GM12801 (cell line): ENCODE measurements around the gene PRPF38B.

ENCODE experiments used
- TF ChIP-seq, protein P1 (sequence below): IDR thresholded peaks from one replicate; pipeline ENCODE4 v1.5.1; 2011; ENCODE audit warnings: control low read depth; ENCODE audit not compliant: insufficient read length; ENCODE audit errors: extremely low read depth

PRPF38B gene

DNA sequence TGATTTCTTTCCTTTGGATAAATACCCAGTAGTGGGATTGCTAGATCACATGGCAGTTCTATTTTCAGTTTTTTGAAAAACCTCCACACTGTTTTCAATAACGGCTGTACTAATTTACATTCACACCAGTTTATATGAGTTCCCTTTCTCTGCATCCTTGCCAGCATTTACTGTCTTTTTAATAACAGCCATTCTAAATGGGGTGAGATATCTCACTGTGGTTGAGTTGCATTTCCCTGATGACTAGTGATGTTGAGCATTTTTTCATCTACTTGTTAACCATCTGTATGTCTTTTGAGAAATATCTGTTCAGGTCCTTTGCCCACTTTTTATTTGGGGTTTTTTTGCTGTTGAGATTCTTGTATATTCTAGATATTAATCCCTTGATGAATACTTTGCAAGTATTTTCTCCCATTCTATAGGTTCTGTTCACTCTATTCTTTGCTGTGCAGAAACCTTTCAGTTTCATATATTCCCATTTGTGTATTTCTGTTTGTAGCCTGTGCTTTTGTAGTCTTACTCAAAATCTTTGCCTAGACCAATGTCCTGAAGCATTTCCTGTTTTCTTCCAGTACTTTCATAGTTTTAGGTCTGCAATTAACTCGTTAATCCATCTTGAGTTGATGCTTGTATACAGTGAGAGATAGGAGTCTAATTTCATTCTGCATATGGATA lies 38.5 kb upstream of the PRPF38B start:
- TF ChIP-seq, protein P1, sequence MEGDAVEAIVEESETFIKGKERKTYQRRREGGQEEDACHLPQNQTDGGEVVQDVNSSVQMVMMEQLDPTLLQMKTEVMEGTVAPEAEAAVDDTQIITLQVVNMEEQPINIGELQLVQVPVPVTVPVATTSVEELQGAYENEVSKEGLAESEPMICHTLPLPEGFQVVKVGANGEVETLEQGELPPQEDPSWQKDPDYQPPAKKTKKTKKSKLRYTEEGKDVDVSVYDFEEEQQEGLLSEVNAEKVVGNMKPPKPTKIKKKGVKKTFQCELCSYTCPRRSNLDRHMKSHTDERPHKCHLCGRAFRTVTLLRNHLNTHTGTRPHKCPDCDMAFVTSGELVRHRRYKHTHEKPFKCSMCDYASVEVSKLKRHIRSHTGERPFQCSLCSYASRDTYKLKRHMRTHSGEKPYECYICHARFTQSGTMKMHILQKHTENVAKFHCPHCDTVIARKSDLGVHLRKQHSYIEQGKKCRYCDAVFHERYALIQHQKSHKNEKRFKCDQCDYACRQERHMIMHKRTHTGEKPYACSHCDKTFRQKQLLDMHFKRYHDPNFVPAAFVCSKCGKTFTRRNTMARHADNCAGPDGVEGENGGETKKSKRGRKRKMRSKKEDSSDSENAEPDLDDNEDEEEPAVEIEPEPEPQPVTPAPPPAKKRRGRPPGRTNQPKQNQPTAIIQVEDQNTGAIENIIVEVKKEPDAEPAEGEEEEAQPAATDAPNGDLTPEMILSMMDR, result no peak

DNA sequence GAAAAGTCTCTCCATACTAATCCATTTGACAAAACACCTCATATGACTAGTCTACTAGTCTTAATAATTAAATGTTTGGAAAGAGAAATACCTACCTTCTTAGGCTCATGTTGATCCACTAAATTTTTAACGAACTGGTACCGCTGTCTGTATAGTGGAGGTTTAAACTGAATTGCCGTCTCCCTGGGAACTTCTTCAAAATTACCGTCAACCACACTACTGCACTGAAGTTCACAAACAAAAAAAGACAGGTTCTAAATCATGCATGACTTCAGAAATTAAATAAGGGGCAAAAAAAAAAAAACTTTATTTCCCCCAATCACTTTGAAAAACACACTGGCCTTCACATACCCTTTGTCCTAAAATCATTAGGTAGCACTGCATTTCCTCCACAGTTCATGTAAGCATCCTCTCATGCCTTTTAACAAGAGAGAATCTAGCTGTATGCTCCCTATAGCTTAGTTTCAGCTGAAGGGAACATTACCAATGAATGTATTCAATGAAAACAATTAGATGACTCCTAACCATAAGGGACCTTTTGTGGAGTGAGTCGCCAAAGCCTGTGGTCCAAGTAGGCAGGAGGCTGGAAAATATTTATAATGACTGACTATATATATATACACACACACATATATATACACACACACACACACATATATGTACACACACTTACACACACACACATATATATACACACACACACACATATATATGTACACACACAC lies 34.6 kb upstream of the PRPF38B start:
- TF ChIP-seq, protein P1, result no peak

DNA sequence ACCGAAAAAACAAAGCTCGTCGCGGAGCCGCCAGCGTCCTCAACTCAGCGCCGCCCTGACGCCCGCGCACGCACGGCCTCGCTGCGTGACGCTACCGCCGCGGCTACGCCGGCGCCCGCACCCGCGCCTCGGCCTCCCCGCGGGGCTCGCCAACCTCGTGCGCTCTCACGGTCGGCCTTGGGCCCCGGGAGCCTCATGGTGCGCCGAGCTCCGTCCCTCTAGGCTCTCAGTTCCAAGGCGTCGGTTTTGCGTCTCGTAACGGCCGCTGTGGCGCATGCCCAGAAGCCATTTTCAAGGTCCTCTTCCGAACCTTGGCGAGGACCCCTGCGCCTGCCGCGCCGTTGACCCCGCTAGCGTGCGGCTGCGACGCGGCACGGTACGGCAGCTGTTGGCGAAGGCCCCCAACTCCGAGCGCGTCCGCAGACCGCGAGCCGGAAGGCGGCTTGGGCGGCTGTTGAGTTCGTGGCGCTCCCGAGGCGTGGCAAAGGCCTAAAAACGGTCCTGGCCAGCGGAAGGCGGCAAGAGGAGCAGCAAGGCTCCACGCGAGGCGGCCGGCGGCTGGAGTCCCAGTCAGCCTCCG lies 31.0 kb upstream of the PRPF38B start, which contains the start of gene HENMT1:
Gene HENMT1, minus strand, starts transcription at position 64 of the 580 bp plus-strand sequence. CDS start 1,209 bp downstream, outside the sequence.
- TF ChIP-seq, protein P1, result no peak

DNA sequence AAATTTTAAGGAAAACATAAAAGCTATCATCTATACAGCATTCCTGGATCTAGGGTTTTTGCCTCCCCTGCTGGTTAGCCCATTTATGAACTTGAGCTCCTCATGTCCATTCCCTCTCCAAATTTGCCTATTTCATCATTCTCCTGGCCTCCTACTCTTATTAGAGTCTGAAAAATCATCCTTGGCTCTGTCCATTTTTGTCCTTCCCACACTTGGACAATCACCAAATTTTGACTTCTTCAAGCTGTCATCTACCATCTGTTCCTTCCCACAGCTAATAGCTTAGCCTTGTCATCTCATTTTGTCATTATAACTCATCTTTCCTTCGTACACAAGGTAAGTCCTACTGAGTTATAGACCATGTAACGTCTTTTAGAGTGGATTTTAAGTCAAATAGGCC lies 29.0 kb upstream of the PRPF38B start:
- TF ChIP-seq, protein P1, result no peak

DNA sequence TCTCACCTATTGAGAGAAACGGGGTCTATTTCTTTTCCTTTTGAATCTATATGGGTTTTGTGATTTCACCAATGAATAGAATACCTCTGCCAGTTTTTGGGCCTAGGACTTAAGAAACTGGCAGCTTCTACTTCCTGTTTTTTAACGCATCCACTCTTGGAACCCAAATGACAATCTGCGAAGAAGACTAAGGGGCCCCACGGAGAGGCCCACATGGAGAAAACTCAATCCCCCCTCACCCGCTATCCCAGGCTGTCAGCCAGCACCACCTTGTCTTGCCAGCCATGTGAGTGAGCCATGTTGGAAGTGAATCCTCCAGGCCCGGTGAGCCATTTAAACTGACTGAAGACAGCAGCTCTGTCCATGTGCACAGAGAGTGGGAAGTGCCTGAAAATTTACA lies 27.6 kb upstream of the PRPF38B start:
- TF ChIP-seq, protein P1, result no peak

DNA sequence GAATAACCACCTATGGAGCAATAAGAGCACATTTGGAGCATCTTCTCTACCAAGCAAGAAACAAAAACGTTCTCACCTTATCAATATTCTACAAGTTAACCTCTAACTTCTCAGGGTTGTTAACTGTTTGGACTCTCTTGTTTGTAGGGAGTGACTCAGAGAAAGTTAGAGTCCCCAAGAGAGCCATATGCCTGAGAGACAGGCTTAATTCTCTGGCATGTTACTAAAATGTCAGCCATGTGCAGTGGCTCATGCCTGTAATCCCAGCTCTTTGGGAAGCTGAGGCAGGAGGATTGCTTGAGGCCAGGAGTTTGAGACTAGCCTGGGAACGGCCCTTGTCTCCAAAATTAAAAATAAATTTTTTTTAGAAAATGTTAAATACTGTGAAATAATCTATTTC lies 27.0 kb upstream of the PRPF38B start:
- TF ChIP-seq, protein P1, result no peak

DNA sequence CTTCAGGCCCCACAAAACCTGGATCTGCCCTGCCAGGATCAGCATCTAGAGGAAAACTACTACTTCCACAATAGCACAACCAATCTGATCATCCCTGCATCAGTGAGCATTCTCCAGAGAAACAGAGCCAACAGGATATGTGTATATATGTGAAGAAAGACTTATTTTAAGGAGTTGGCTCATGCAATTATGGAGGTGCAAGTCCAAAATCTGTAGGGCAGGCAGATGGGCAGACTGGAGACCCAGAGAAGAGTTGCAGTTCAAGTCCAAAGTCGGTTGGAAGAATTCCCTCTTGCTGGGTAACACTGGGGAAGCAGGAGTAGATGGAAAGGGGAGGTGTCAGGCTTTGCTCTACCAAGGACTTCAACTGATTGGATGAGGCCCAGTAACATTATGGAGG lies 26.3 kb upstream of the PRPF38B start:
- TF ChIP-seq, protein P1, result no peak
